A673 (cell line): ENCODE measurements around the gene ABI3BP. TPM values are rescaled to one million over a fixed set of nuclear protein-coding genes. Genes with fewer than 3 reads are reported as not detected.

ENCODE experiments used
- BruUV-seq: library from RNA; stranded (reverse); fragments of 400-500 nt; replicated peaks from 2 replicates; lab custom pipeline; 2021; lab: Mats Ljungman, UMichigan
- CTCF ChIA-PET: fragments of 300-600 bp; sonication (Branson Sonifier 250); formaldehyde crosslinking; loops from one replicate; lab custom pipeline; 2022; ENCODE audit warnings: antibody characterized with exemption; lab: Charles Lee
- POLR2A ChIA-PET: fragments of 300-600 bp; sonication (Branson Sonifier 250); formaldehyde crosslinking; loops from one replicate; lab custom pipeline; 2022; ENCODE audit warnings: antibody characterized with exemption; ENCODE audit not compliant: low non-redundant PET; lab: Charles Lee
- DNase-seq: peaks from one replicate; pipeline ENCODE4 v3.0.0-alpha.2; 2015; ENCODE audit warnings: low spot score
- H3K27ac ChIP-seq: fragments of 200-600 bp; sonication (generic); 2 replicates; pipeline ENCODE4 v1.5.1; 2016; ENCODE audit warnings: mixed run types, low read depth, mild to moderate bottlenecking, mixed read lengths, antibody characterized with exemption, low read length; ENCODE audit not compliant: poor library complexity, severe bottlenecking
- H3K27me3 ChIP-seq: fragments of 200-600 bp; sonication (generic); replicated peaks from 2 replicates; pipeline ENCODE4 v1.6.1; 2017; ENCODE audit warnings: mixed run types, low read depth, mild to moderate bottlenecking, mixed read lengths, antibody characterized with exemption, low read length; ENCODE audit not compliant: insufficient read depth, poor library complexity
- H3K36me3 ChIP-seq: fragments of 200-600 bp; sonication (generic); 2 replicates; pipeline ENCODE4 v1.6.1; 2016; ENCODE audit warnings: mixed run types, mild to moderate bottlenecking, mixed read lengths, antibody characterized with exemption, low read length; ENCODE audit not compliant: insufficient read depth, poor library complexity, severe bottlenecking
- H3K4me1 ChIP-seq: fragments of 200-600 bp; sonication (generic); 2 replicates; pipeline ENCODE4 v1.6.1; 2017; ENCODE audit warnings: mixed run types, mild to moderate bottlenecking, mixed read lengths, antibody characterized with exemption, low read length; ENCODE audit not compliant: insufficient read depth, poor library complexity, severe bottlenecking
- H3K4me3 ChIP-seq: fragments of 200-600 bp; sonication (generic); 2 replicates; pipeline ENCODE4 v1.5.1; 2016; ENCODE audit warnings: low read depth, mixed run types, mild to moderate bottlenecking, mixed read lengths, low read length; ENCODE audit not compliant: poor library complexity, severe bottlenecking
- H3K9me3 ChIP-seq: fragments of 200-600 bp; sonication (generic); 2 replicates; pipeline ENCODE4 v1.6.1; 2016; ENCODE audit warnings: mixed run types, low read depth, mild to moderate bottlenecking, mixed read lengths, antibody characterized with exemption, low read length; ENCODE audit not compliant: poor library complexity, severe bottlenecking
- EZH2 ChIP-seq: fragments of 200-600 bp; sonication (generic); IDR thresholded peaks from 2 replicates; pipeline ENCODE4 v1.6.1; 2017; ENCODE audit warnings: borderline replicate concordance, low read depth, mild to moderate bottlenecking, mixed read lengths, antibody characterized with exemption, low read length; ENCODE audit not compliant: poor library complexity, severe bottlenecking
- intact Hi-C: fragments of 100-400 bp; cut with micrococcal nuclease; formaldehyde crosslinking; loops from one replicate; pipeline ENCODE4 v1.10.0; 2022; ENCODE audit not compliant: unreplicated experiment
- total RNA-seq: library from RNA; stranded (reverse); gene quantifications from 2 replicates; pipeline ENCODE4 v1.2.3, GENCODE V29; 2021
- TF ChIP-seq, protein P1 (sequence below): fragments of 300-800, 200-600 bp; sonication (generic); conservative IDR thresholded peaks from 2 replicates; pipeline ENCODE4 v1.5.1; 2017; ENCODE audit warnings: low read depth, mild to moderate bottlenecking, antibody characterized with exemption, low read length, moderate library complexity, mixed read lengths

ABI3BP gene
- total RNA-seq, 1 experiment from 2014 or later, result 5.2 TPM

DNA sequence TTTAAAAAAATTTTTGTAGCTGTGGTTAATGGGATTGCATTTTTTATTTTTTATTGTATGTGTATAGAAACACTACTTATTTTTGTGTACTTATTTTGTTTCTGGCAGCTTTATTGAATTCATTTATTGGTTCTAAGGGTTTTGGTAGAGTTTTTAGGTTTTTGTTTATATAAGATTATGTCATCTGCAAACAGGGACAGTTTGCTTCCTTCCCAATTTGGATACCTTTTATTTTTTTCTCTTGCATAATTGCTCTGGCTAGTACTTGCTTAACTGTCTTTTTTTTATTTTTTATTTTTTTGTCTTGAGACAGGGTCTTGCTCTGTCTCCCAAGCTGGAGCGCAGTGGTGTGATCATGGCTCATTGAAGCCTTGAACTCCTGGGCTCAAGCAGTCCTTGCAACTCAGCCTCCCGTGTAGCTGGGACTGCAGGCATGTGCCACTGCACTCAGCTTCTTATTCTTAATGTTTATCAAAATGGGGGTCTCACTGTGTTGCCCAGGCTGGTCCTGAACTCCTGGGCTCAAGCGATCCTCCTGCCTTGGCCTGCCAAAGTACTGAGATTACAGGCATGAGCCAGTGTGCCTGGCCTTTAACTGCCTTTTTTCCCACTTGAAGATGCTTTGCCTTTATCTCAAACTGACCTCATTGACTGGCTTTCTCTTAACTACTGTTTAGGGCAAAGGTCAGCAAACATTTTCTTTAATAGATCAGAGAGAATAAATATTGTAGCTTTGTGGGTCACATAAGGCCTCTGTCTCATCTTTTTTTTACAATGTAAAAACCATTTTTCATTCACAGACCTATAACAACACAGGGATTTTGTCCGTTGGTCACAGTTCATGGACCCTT is 275.4 kb downstream of the ABI3BP start:
- Histone ChIP-seq H3K4me1 (peaks cover 15% of the 10 kb centered on the region), H3K27me3 (no peaks in the 10 kb centered on the region), H3K9me3 (no peaks in the 10 kb centered on the region), H3K27ac (no peak overlapping the region), H3K36me3 (peaks cover 65% of the 10 kb centered on the region), H3K4me3 (no peak overlapping the region)
- no TSS peak for BruUV-seq
- CTCF ChIA-PET, result no interaction called here
- POLR2A ChIA-PET, result no interaction called here
- DNase-seq, result no peak
- TF ChIP-seq EZH2, result no peak
- TF ChIP-seq, protein P1, sequence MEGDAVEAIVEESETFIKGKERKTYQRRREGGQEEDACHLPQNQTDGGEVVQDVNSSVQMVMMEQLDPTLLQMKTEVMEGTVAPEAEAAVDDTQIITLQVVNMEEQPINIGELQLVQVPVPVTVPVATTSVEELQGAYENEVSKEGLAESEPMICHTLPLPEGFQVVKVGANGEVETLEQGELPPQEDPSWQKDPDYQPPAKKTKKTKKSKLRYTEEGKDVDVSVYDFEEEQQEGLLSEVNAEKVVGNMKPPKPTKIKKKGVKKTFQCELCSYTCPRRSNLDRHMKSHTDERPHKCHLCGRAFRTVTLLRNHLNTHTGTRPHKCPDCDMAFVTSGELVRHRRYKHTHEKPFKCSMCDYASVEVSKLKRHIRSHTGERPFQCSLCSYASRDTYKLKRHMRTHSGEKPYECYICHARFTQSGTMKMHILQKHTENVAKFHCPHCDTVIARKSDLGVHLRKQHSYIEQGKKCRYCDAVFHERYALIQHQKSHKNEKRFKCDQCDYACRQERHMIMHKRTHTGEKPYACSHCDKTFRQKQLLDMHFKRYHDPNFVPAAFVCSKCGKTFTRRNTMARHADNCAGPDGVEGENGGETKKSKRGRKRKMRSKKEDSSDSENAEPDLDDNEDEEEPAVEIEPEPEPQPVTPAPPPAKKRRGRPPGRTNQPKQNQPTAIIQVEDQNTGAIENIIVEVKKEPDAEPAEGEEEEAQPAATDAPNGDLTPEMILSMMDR, result no peak
- intact Hi-C loops, result no loop called here

DNA sequence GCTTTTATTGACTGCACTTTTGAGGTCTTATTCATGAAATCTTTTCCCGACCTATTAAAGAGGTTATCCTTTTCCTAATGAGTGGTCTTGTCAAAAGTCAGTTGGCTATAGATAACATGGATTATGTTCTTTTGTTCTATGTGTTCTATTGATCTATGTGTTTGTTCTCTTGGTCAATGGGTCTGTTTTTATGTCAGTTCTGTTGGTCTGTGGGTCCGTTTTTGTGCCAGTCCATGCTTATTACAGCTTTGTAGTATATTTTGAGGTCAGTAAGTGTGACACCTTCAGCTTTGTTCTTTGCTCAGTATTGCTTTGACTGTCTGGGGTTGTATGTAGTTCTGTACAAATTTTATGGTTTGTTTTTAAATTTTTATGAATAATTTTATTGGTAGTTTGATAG is 276.2 kb downstream of the ABI3BP start:
- DNase-seq, result no peak
- no peaks in the 10 kb centered on the region for H3K27me3 ChIP-seq
- intact Hi-C loops, result no loop called here
- CTCF ChIA-PET, result no interaction called here
- BruUV-seq, result no TSS peak
- no peak overlapping the region for H3K4me3 ChIP-seq
- POLR2A ChIA-PET, result interaction anchor here (0.6 kb wide), 1 partner anchor 1835 kb away, joined by 3 read pairs; no protein-coding TSS in a partner anchor
- no peak overlapping the region for H3K27ac ChIP-seq
- H3K4me1 ChIP-seq, result peaks cover 15% of the 10 kb centered on the region
- H3K36me3 ChIP-seq, result peaks cover 65% of the 10 kb centered on the region
- TF ChIP-seq, protein P1, result no peak
- TF ChIP-seq EZH2, result no peak
- no peaks in the 10 kb centered on the region for H3K9me3 ChIP-seq

DNA sequence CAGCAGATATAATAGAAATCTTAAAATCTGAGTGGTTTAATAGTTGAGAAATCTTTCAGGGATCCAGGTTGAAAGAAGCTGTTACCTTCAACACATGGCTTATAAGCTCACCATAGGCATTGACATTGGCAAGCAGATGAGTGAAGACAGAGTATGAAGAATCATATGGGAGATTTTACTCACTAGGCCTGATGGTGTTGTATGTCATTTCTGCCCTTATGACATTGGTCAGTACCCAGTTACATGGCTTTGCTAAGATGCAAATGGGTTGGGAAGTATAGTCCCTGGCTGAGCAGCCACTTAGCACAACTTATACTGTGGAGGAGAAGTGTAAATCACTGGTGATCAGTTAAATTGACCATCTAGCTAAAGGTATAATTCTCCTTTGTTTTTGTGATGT is 278.0 kb downstream of the ABI3BP start:
- ChIA-PET POLR2A (no interaction called here), CTCF (no interaction called here)
- BruUV-seq, result no TSS peak
- H3K27me3 ChIP-seq, result no peaks in the 10 kb centered on the region
- TF ChIP-seq, protein P1, result no peak
- no peak for TF ChIP-seq EZH2
- H3K4me3 ChIP-seq, result no peak overlapping the region
- intact Hi-C loops, result no loop called here
- H3K4me1 ChIP-seq, result peaks cover 29% of the 10 kb centered on the region
- DNase-seq, result no peak
- peaks cover 52% of the 10 kb centered on the region for H3K36me3 ChIP-seq
- H3K27ac ChIP-seq, result no peak overlapping the region
- no peaks in the 10 kb centered on the region for H3K9me3 ChIP-seq
